Esophagus (tissue), 2 donors: ENCODE data around the gene MARCHF3. TPM values are rescaled to one million over a fixed set of nuclear protein-coding genes. Genes with fewer than 3 reads are reported as not detected.
"Not testable (repeated sequence)": the region's sequence is repeated elsewhere in the genome, so short reads cannot be mapped to it uniquely, and the experiment has no call there.

Experiments
- H3K27ac ChIP-seq, 2 donors: one replicate each; pipeline ENCODE4 v1.5.1; 2013; ENCODE audit warnings: low read depth in 2 of 2, mild to moderate bottlenecking in 2 of 2, inconsistent platforms in 1 of 2, low read length in 1 of 2, moderate library complexity in 1 of 2
- H3K27me3 ChIP-seq, 2 donors: one replicate each; pipeline ENCODE4 v1.6.1; 2013; ENCODE audit warnings: low read length in 2 of 2, control low read depth in 1 of 2, mild to moderate bottlenecking in 1 of 2; ENCODE audit not compliant: insufficient read depth in 2 of 2, control insufficient read depth in 1 of 2
- H3K36me3 ChIP-seq, 2 donors: one replicate each; pipeline ENCODE4 v1.6.1; 2013; ENCODE audit warnings: low read length in 1 of 2; ENCODE audit not compliant: control insufficient read depth in 2 of 2, insufficient read depth in 2 of 2
- H3K4me1 ChIP-seq, 2 donors: one replicate each; pipeline ENCODE4 v1.6.1; 2013; ENCODE audit warnings: low read length in 1 of 2; ENCODE audit not compliant: control insufficient read depth in 2 of 2, insufficient read depth in 2 of 2
- H3K4me3 ChIP-seq, 2 donors: one replicate each; pipeline ENCODE4 v1.5.1; 2013; ENCODE audit warnings: low read length in 2 of 2, mild to moderate bottlenecking in 2 of 2, low read depth in 1 of 2, moderate library complexity in 1 of 2
- H3K9me3 ChIP-seq, 2 donors: one replicate each; pipeline ENCODE4 v1.6.1; 2013; ENCODE audit warnings: mild to moderate bottlenecking in 2 of 2, low read depth in 1 of 2, low read length in 1 of 2, moderate library complexity in 1 of 2; ENCODE audit not compliant: control insufficient read depth in 2 of 2, insufficient read depth in 1 of 2
- WGBS, 2 donors: extraction: QIAGEN DNeasy Blood & Tissue Kit; methylation state at CpG; one replicate each; pipeline ENCODE4 v1.1.7; 2013; 5-methylcytosine and 5-hydroxymethylcytosine counted together
- polyA plus RNA-seq, 2 donors: library from polyadenylated mRNA; stranded (reverse); fragments of 200-250 nt; gene quantifications; one replicate each; pipeline ENCODE4 v1.2.3, GENCODE V29; 2013
- donor health status: healthy with polysubstance abuse.
- donor health status: Bipolar disorder and iron deficiency.

The MARCHF3 gene
- polyA plus RNA-seq, 2 donors = 1.5 to 2.4 TPM

- H3K27me3 ChIP-seq, H3K36me3 ChIP-seq, H3K4me1 ChIP-seq, H3K9me3 ChIP-seq, H3K27ac ChIP-seq, H3K4me3 ChIP-seq: not testable (repeated sequence)
- WGBS, 2 donors = 99% methylated on average over 4 of the region's 4 CpGs
These were observed 13.6 kb downstream of the MARCHF3 start for GRCh38 chr5:127016722-127017121.

GRCh38 chr5:127015716-127016115, 14.6 kb downstream of the MARCHF3 start:
- no peaks in the 10 kb centered on the region for H3K9me3 ChIP-seq
- H3K27me3 ChIP-seq = no peaks in the 10 kb centered on the region
- H3K27ac ChIP-seq = no peak overlapping the region
- no peak overlapping the region for H3K4me3 ChIP-seq
- H3K36me3 ChIP-seq = no peaks in the 10 kb centered on the region
- H3K4me1 ChIP-seq = no peaks in the 10 kb centered on the region
- WGBS, 2 donors = 77 to 78% methylated on average over 4 of the region's 4 CpGs

GRCh38 chr5:127014573-127014972, 15.8 kb downstream of the MARCHF3 start:
- 57 to 68% methylated on average over 1 of the region's 1 CpG for WGBS, 2 donors

GRCh38 chr5:127013407-127013806, 17.0 kb downstream of the MARCHF3 start:
- no peaks in the 10 kb centered on the region for H3K27me3 ChIP-seq
- H3K36me3 ChIP-seq = no peaks in the 10 kb centered on the region
- H3K4me3 ChIP-seq = no peak overlapping the region
- no peaks in the 10 kb centered on the region for H3K9me3 ChIP-seq
- no peaks in the 10 kb centered on the region for H3K4me1 ChIP-seq
- no peak overlapping the region for H3K27ac ChIP-seq
- WGBS, 2 donors = 73 to 75% methylated on average over 2 of the region's 2 CpGs

More at GRCh38 chr5:127014573-127014972, 15.8 kb downstream of the MARCHF3 start:
- H3K27ac ChIP-seq = no peak overlapping the region
- no peak overlapping the region for H3K4me3 ChIP-seq
- no peaks in the 10 kb centered on the region for H3K36me3 ChIP-seq
- no peaks in the 10 kb centered on the region for H3K27me3 ChIP-seq
- no peaks in the 10 kb centered on the region for H3K9me3 ChIP-seq
- H3K4me1 ChIP-seq = no peaks in the 10 kb centered on the region

GRCh38 chr5:127012916-127013315, 17.4 kb downstream of the MARCHF3 start:
- Histone ChIP-seq H3K9me3 (no peaks in the 10 kb centered on the region), H3K4me3 (no peak overlapping the region), H3K27ac (no peak overlapping the region), H3K27me3 (no peaks in the 10 kb centered on the region), H3K4me1 (no peaks in the 10 kb centered on the region), H3K36me3 (no peaks in the 10 kb centered on the region)

- no peaks in the 10 kb centered on the region for H3K36me3 ChIP-seq
- no peak overlapping the region for H3K27ac ChIP-seq
- H3K9me3 ChIP-seq = no peaks in the 10 kb centered on the region
- no peak overlapping the region for H3K4me3 ChIP-seq
- no peaks in the 10 kb centered on the region for H3K4me1 ChIP-seq
- no peaks in the 10 kb centered on the region for H3K27me3 ChIP-seq
- WGBS, 2 donors = 69 to 84% methylated on average over 2 of the region's 2 CpGs
These were observed 18.3 kb downstream of the MARCHF3 start for GRCh38 chr5:127011961-127012644.

GRCh38 chr5:127011153-127011552, 19.2 kb downstream of the MARCHF3 start:
- no peak overlapping the region for H3K27ac ChIP-seq
- H3K9me3 ChIP-seq = no peaks in the 10 kb centered on the region
- no peak overlapping the region for H3K4me3 ChIP-seq
- no peaks in the 10 kb centered on the region for H3K27me3 ChIP-seq
- no peaks in the 10 kb centered on the region for H3K36me3 ChIP-seq
- 47 to 74% methylated on average over 4 of the region's 4 CpGs for WGBS, 2 donors
- H3K4me1 ChIP-seq = no peaks in the 10 kb centered on the region

- H3K36me3 ChIP-seq = no peaks in the 10 kb centered on the region
- WGBS, 2 donors = 87% methylated on average over 2 of the region's 2 CpGs
- H3K4me1 ChIP-seq = no peaks in the 10 kb centered on the region
- H3K27ac ChIP-seq = no peak overlapping the region
- no peak overlapping the region for H3K4me3 ChIP-seq
- no peaks in the 10 kb centered on the region for H3K27me3 ChIP-seq
- no peaks in the 10 kb centered on the region for H3K9me3 ChIP-seq
These were observed 20.0 kb downstream of the MARCHF3 start for GRCh38 chr5:127010362-127010761.

GRCh38 chr5:127009784-127010183, 20.6 kb downstream of the MARCHF3 start:
- H3K27ac ChIP-seq = no peak overlapping the region
- H3K4me1 ChIP-seq = no peaks in the 10 kb centered on the region
- no peaks in the 10 kb centered on the region for H3K27me3 ChIP-seq
- WGBS, 2 donors = 95 to 100% methylated on average over 1 of the region's 1 CpG
- no peaks in the 10 kb centered on the region for H3K9me3 ChIP-seq
- H3K36me3 ChIP-seq = no peaks in the 10 kb centered on the region
- H3K4me3 ChIP-seq = no peak overlapping the region

GRCh38 chr5:127008300-127008975, 21.9 kb downstream of the MARCHF3 start:
- no peaks in the 10 kb centered on the region for H3K36me3 ChIP-seq
- H3K27me3 ChIP-seq = no peaks in the 10 kb centered on the region
- no peak overlapping the region for H3K27ac ChIP-seq
- H3K4me1 ChIP-seq = peaks cover 0 to 3% of the 10 kb centered on the region in 2 donors
- H3K4me3 ChIP-seq = no peak overlapping the region
- H3K9me3 ChIP-seq = no peaks in the 10 kb centered on the region
- 88% methylated on average over 6 of the region's 6 CpGs for WGBS, 2 donors
